ENCODE data around the gene UGT1A5.
"Not testable (repeated sequence)": the region's sequence is repeated elsewhere in the genome, so short reads cannot be mapped to it uniquely, and the experiment has no call there.

Gene UGT1A5

DNA sequence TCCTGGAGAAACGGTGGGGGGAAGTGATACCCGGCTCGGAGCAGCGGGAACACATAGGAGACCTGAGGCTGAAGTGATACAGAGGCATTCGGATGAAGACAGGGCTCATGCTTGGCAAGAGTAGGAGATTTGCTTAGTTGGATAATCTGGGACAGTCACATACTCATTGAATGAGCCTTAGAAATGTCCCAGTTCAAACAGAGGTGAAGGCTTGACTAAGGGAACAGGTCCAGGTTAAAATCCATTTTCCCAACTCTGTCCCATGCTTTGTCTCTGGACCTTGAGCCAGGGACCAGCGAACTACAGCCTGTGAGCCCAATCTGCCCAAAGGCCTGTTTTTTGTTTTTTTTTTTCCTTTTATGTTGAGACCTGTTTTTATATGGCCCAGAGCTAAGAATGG lies 18.7 kb upstream of the UGT1A5 start:
- DNase-seq (ENCODE audit: low spot score), result no peak

DNA sequence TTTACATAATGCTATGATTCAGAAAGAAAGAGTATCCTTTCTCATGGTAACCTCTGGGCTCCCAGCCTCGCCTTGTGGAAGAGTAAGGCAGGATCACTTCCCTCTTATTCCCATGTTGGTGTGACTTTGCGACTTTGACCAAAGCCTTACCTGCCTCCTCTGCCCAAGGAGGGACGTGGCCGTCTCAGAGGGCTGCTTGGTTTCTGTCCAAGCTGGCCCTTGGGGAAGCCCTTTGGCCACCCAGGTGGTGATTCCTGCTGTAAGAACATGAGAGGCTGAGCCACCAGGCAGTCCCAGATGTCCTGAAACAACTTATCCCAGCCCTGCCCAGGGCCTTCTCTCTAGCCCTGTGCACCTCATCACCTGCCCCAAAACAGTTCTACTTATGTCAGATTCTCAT lies 14.0 kb upstream of the UGT1A5 start:
- no peak for DNase-seq (ENCODE audit: low spot score)

DNA sequence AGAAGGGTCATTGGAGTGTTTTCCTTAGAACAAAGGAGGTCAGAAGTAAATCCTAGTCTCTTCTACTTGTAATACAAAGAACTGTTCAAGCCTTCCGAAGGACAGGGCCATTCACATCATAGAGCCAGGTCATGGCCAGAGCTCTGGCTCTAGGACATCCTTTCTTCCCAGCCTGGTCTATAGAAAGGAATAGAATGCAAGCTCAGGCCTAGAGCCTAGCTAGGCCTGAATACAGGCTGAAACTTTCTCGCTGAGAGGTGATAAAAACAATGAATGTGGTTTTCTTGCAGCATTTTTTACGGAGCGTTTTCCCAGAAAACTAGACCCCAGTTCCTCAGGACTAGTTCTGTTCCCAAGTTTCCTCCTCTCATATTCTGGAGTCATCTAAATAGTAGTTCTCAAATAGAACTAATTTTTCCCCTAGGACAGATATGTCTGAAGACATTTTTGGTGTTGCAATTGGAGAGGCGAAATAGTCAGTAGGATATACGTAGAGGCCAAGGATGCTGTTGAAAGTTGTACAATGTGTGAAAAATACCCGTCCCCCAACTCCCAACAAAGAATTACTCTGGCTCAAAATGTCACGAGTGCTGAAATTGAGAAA lies 13.2 kb upstream of the UGT1A5 start:
- no peak for DNase-seq (ENCODE audit: low spot score)

DNA sequence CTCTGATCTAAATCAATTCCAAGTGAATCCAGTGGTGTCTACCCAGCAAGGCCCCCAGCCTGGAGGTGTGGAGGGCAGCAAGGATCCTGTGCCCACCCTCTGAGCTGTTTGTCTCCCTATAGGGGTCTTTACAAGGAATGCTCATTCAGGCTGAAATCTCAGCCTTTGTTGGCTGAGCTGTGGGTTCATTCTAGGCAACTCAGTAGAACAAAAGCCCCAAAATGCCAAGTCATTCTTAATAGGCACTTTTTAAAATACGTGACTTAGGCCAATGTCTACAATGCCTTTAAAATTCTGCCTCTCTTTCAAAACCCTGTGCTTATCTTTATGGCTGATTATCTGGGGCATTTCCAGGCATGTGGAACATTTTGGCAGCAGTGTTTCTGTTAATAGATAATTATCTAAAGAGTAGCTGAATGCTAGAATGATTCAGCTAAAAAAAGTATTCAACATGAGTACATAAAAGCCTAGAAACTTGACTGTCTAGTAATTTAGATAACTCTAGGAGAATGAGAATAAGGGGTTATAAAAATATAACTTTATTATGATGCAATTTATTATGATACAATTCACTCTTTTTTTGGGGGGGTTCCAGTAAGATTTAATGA lies 12.6 kb upstream of the UGT1A5 start:
- DNase-seq (ENCODE audit: low spot score), result no peak

DNA sequence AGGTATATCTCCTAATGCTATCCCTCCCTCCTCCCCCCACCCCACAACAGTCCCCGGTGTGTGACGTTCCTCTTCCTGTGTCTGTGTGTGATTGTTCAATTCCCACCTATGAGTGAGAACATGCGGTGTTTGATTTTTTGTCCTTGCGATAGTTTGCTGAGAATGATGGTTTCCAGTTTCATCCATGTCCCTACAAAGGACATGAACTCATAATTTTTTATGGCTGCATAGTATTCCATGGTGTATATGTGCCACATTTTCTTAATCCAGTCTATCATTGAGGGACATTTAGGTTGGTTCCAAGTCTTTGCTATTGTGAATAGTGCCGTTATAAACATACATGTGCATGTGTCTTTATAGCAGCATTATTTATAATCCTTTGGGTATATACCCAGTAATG lies 11.9 kb upstream of the UGT1A5 start:
- DNase-seq (ENCODE audit: low spot score), result not testable (repeated sequence)

DNA sequence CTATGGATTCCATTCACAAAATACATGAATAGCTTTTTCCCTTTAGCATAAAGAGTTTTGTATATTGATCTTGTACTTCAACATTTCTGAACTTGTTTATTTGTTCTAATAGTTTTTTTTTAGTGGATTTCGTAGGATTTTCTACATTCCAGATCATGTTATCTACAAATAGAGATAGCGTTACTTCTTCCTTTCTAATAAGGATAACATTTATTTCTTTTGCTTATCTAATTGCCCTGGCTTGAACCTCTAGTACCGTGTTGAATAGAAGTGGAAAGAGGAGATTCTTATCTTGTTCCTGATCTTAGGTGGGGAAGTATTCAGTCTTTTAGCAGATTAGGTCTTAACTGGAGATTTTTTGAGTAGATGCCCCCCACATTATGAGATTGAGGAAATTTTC lies 10.5 kb upstream of the UGT1A5 start:
- no peak for DNase-seq (ENCODE audit: low spot score)

DNA sequence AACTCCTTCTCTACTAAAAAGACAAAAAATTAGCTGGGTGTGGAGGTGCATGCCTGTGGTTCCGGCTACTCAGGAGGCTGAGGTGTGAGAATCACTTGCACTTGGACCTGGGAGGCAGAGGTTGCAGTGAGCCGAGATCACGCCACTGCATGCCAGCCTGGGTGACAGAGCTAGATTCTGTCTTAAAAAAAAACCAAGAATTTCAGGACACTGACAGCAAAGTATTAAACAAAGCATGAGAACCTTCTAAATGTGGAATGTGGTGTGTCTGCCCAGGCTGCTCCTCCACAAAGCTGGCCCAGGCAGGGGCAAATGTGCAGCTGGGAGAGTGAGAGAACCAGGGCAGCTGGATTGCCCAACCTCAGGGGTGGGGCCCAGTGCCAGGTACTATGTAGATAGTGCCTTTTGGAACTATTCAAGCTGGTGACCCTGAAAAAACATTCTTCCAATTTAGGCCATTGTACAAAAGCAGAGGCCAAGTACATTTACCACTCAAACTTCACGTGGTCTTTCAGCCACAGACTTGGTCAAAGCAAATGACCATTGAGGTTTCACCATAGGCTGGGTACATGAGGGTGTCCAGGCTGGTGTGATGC lies 6.7 kb upstream of the UGT1A5 start:
- no peak for DNase-seq (ENCODE audit: low spot score)

DNA sequence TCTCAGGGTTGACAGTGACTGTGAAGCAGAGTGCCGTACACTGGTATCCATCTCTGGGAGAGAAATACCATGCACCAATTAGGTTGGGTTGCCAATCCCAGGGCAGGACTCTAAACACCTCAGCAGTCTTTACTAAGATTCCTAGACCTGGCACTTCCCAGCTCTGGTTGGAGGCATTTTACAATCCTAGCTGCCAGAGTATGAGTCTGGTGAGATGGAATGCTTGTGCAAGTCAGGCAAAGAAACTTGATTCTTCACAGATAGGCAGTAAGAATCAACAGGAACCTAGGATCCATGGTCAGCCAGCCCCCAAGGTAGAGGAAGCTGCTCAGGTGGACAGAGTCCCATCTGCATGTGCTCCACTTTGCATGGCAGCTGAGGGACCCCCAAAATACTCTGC lies 6.0 kb upstream of the UGT1A5 start:
- no peak for DNase-seq (ENCODE audit: low spot score)

DNA sequence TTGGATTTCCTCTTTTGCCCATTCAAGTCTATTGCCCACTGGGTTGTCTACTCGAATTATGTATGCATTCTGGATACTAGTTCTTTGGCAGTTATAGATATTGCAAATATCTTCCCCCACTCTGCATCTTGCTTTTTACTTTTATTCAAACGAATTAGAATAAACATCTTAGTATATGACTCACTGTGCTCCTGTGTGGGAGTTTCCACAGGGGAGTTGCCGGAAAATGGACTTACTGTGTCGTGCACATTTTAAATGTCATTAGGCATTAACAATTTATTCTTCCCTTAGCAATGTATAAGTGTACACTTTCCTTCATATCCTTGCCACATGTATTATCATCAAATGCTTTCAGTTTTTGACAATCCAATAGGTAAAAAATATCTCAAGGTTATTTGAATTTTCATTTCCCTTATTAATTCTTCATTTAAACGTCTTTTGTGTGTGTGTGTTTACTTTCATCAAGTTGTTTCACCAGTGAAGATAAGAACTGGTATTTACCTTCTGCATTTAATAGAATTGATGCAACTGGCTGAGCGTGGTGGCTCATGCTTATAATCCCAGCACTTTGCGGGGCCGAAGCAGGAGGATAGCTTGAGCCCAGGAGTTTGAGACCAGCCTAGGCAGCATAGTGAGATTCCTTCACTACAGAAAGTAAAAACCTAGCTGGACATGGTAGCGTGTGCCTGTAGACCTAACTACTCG lies 4.6 kb upstream of the UGT1A5 start:
- no peak for DNase-seq (ENCODE audit: low spot score)

DNA sequence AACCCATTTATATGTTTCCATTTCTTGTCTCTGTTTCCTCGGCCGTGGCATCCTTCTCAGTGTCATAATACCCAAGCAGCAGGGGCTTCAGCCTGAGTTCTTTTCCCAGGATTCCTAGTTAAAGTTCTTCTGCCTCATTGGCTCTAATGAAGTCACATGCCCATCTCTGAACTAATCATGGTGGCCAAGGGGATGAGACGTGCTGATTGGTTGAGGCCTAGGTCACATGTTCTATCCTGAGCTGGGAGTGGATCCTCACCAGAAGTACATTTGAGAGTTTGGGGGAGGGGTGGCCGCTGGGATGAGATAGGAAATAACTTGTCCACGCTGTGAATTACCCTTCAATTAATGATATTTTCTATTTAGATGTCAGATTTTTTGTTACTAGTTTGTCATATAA lies 3.8 kb upstream of the UGT1A5 start:
- DNase-seq (ENCODE audit: low spot score), result no peak

DNA sequence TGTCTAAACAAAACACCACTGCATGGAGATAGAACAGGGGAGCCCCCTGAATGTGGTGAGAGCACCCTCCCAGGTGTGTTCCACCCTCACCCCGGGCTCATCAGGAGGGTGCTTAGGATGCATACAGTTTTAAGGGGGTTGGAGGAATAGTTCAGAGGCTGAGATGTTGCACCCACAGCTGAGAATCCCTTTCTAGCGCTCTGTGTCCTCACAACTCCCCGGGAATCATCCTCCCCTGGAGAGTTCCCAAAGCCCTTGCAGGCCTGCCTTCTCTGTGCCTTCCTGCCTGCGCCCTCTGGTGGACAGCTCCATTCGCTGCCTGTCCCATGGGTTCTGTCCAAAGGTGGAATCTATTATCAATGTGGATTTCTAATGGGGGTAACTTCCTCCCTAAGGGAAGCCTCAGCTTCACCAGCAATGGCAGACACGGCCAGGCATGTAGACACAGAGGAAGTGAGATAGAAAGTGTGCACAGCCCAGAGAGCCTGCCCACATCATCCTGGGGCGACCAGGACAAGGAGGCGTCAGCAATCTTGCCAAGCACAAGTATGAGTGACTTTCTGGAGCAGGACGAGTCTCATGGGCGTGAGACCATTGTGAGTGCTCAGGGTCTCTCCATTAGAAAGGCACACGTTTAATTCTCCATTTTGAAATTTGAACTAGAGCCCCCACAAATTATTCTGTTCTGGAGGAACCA lies 1.2 kb upstream of the UGT1A5 start:
- DNase-seq (ENCODE audit: low spot score), result no peak

DNA sequence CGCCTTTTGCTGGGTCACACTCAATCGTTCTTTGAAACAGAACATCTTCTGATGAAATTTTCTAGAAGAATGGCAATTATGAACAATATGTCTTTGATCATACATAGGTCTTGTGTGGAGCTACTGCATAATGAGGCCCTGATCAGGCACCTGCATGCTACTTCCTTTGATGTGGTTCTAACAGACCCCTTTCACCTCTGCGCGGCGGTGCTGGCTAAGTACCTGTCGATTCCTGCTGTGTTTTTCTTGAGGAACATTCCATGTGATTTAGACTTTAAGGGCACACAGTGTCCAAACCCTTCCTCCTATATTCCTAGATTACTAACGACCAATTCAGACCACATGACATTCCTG lies 532 bp downstream of the UGT1A5 start:
- DNase-seq (ENCODE audit: low spot score), result no peak

DNA sequence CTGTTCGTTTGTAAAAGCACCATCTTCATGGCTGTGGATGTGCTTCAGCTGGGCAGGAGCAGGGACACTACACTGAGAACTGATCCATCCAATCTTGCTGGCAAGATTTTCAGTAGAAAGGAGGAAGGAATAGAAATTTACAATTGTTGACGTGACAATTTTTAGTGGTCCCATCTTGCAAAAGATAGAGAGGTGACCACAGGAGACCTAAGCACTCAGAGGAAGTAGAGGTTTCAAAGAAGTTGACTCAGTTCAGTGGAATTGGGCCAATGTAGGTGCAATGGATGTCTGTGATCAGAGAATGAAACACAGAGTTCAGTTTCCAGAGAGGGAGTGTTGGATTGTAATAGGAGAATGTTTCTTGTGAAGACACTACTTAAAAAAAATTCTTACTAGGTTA lies 1.4 kb downstream of the UGT1A5 start:
- DNase-seq (ENCODE audit: low spot score), result no peak

DNA sequence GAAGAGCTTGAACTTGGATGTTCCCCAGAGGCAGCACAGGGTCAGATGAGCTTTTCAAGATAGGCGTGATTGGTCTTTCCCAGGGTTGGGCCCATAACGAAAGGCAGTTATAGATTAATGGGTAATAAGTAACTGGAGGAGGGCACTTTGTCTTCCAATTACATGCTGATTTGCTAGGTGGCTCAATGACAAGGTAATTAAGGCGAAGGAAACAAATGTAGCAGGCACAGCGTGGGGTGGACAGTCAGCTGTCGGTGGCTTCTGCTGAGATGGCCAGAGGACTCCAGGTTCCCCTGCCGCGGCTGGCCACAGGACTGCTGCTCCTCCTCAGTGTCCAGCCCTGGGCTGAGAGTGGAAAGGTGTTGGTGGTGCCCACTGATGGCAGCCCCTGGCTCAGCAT lies 5.8 kb downstream of the UGT1A5 start, which contains the start of gene UGT1A4:
Gene UGT1A4 (plus strand): TSS at position 185 of the 400 bp plus-strand sequence. CDS start 85 bp downstream, at position 270.
- DNase-seq (ENCODE audit: low spot score), result no peak

DNA sequence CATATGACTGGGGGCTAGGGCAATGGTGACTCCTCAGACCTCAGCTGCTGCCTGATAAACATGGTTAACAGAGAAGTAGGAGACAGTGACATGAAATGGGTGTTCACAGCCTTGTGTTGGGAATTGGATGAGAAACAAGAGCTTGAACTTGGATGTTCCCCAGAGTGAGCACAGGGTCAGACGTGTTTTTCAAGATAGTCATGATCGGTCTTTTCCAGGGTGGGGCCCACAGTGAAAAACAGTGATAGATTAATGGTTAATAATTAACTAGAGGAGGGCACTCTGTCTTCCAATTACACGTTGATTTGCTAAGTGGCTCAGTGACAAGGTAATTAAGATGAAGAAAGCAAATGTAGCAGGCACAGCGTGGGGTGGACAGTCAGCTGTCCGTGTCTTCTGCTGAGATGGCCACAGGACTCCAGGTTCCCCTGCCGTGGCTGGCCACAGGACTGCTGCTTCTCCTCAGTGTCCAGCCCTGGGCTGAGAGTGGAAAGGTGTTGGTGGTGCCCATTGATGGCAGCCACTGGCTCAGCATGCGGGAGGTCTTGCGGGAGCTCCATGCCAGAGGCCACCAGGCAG lies 16.1 kb downstream of the UGT1A5 start, which contains the start of gene UGT1A3:
Gene UGT1A3 (plus strand): TSS at position 320 of the 579 bp plus-strand sequence. CDS start 85 bp downstream, at position 405.
- DNase-seq (ENCODE audit: low spot score), result no peak

DNA sequence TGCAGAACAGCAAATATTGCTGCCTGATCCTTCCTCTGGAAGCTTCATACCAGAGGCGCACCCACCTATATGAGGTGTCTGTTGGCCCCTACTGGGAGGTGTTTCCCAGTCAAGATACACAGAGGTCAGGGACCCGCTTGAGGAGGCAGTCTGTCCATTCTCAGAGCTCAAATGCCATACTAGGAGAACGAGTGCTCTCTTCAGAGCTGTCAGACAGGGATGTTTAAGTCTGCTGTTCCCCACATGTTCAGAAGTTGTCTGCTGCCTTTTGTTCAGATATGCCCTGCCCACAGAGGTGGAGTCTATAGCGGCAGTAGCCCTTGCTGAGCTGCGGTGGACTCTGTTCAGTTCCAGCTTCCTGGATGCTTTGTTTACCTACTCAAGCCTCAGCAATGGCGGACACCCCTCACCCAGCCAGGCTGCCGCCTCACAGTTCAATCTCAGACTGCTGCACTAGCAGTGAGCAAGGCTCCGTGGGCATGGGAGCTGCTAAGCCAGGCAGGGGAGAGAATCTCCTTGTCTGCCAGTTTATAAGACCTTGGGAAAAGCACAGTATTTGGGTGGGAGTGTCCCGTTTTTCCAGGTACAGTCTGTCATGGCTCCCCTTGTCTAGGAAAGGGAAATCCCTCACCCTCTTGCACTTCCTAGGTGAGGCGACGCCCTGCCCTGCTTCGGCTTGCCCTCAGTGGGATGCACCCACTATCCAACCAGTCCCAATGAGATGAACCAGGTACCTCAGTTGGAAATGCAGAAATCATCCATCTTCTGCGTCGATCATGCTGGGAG lies 24.4 kb downstream of the UGT1A5 start:
- DNase-seq (ENCODE audit: low spot score), result not testable (repeated sequence)

DNA sequence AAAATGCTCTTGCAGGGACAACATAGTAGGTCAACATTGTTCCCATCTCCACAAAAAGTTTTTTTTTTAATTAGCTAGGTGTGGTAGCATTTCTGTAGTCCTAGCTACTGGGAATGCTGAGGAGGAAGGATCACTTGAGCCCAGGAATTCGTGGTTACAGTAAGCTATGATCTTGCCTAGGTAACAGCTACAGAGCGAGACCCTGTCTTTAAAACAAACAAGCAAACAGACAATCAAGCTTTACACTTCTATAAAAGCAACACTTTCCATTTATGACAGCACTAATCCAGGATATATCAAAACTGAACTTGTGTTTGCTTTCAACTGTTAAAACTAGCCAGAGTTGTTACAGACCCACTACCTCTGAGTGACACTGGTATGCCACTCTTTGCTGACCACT lies 28.2 kb downstream of the UGT1A5 start:
- DNase-seq (ENCODE audit: low spot score), result no peak

DNA sequence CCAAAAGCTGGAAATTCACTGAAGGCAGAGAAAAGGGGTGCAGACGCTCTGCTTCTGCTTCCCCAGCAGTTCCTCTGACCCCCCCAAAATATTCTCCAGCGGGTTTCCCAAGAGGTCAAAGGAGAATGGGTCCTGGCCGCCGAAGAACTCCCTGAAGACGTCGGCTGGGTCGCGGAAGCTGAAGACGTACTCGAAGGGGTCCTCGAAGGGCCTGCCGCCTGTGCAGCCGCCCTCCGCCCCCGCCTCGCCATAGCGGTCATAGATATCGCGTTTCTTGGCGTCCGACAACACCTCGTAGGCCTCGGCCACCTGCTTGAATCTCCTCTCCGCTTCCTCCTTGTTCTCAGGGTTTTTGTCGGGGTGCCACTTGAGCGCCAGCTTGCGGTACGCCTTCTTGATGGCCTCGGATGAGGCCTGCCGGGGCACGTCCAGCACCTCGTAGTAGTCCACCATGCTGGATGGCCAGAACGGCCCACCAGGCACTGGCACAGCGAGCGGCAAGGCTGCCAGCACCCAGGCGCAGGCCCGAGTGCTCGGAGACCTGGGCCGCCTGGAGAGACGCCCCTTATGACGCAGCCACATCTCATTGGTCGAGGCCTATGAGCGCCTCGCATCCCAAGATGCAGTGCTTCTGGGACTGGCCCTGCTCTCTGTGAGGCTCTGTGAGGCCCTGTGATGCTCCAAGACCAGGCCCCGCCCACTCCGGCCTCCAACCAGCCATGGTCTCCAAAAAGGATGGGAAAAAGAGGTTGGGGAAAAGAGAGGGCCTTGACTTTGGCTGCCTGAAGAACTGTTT lies 31.0 kb downstream of the UGT1A5 start:
- no peak for DNase-seq (ENCODE audit: low spot score)

DNA sequence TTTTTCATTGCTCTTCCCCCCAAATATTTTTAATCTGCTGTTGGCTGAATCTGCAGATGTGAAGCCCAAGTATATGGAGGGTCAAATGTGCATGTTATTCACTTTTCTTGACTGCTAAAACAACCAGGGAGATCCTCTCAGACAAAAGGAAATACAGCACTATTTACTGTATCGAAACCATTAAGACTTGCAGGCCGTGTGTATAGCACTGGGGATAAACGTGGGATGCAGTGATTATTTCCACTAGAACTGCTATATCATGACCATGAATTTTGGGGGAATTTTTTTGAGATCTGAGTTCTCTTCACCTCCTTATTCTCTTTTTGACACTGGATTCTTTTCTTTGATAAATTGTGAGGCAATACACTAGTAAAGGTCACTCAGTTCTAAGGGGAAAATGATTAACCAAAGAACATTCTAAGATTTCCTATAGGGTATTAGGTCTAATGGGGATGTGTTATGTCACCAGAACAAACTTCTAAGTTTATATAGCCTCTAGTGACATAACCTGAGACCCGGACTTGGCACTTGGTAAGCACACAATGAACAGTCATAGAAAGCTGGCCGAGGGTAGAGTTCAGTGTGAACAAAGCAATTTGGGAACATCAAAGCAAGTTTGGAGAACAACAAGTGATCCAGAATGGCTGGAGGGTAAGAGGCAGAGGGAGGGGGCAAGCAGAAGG lies 32.5 kb downstream of the UGT1A5 start:
- no peak for DNase-seq (ENCODE audit: low spot score)

DNA sequence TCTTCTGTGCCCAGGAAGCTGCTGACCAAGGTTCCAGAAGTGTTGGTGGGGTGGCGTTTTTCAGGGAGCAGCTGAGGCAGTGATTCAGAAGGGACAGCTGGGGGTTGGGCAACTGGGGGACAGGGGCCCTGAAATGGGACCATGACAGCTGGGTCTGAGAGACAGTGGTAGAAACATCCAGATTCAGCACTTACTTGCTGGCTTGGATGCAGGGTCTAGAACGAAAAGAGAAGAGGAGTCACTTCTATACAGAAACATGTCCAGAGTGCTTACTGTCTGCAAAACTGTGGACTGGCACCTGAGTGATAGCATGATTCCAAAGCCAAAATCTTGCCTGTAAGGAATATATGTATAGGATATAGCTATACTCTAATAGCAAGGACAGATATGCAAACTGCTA lies 33.1 kb downstream of the UGT1A5 start:
- DNase-seq (ENCODE audit: low spot score), result not testable (repeated sequence)

Data from left forelimb (tissue), 1 donor.